ENCODE data around the gene CRIM1.

Gene CRIM1

DNA sequence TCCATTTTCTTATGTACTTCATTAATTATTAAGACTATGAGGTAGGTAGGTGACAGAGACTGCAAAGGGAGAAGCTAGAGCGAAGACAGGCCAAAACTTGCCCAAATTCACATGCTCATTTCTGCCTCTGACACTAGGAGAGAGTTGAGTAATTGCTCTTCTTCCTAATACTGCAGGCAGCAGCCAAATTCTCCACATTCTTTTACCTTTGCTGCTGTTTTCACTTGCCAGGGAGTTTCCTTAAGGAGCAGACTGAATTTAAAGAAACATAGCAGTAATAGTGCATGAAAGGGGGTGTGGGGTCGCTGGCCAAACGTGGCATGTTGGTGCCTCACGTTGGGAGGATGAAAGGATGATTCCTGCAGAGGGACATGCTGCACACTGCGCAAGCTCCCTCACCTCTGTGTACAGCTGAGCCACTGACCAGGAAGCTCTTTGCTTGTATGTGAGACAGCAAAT, 12.3 kb downstream of the CRIM1 start:
- no peak overlapping the region for H3K27ac Mint-ChIP-seq

DNA sequence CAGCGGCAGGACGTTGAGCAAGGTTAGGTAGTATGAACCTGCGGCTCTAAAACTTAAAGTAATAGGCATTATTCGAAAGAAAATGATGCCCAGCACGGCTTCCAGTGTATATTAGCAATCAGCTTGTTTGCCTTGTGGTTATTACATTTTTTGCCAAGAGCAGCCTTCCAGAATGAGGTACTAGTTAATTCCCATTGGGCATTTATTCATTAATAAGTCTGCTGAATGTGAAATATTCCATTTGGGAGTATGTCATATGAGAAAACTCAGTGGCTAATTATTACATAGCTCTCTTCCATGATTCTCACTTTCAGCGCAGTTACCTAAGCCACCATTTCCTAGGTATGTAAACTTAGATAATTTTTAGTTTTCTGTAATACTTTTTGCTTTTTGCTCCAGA, 12.9 kb downstream of the CRIM1 start:
- Mint-ChIP-seq H3K4me3 (no peak overlapping the region), H3K27me3 (ENCODE audit: low read depth, poor library complexity) (no peaks in the 10 kb centered on the region)

More for the DNA sequence above, 12.3 kb downstream of the CRIM1 start:
- Mint-ChIP-seq H3K9me3 (no peaks in the 10 kb centered on the region), H3K4me3 (no peak overlapping the region), H3K4me1 (peaks cover 79% of the 10 kb centered on the region), H3K36me3 (ENCODE audit: low read depth) (no peaks in the 10 kb centered on the region), H3K27me3 (ENCODE audit: low read depth, poor library complexity) (no peaks in the 10 kb centered on the region)
- no peak for DNase-seq
- TF ChIP-seq, protein P1, sequence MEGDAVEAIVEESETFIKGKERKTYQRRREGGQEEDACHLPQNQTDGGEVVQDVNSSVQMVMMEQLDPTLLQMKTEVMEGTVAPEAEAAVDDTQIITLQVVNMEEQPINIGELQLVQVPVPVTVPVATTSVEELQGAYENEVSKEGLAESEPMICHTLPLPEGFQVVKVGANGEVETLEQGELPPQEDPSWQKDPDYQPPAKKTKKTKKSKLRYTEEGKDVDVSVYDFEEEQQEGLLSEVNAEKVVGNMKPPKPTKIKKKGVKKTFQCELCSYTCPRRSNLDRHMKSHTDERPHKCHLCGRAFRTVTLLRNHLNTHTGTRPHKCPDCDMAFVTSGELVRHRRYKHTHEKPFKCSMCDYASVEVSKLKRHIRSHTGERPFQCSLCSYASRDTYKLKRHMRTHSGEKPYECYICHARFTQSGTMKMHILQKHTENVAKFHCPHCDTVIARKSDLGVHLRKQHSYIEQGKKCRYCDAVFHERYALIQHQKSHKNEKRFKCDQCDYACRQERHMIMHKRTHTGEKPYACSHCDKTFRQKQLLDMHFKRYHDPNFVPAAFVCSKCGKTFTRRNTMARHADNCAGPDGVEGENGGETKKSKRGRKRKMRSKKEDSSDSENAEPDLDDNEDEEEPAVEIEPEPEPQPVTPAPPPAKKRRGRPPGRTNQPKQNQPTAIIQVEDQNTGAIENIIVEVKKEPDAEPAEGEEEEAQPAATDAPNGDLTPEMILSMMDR (IDR thresholded peaks at IDR 0.05), result no peak

DNA sequence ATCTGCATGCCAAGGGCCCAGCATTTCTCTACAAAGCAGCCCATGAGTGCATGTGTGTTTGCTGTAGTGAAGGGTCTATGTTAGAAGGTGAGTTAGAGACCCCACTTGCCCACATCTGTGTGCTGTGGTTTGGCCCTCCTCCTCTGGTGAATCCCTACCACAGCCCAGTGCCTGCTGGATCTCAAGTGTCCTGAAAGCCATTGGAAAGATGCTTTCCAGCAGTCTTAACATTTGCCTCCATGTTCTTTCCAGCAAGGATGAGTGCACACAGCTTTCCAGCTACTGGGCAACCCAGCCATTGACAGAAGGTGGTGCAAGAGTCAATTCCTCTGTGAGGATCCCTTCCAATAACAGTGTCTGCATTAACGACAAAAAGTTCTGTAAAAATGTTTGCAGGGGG, 13.6 kb downstream of the CRIM1 start:
- DNase-seq, result no peak
- Mint-ChIP-seq H3K27me3 (ENCODE audit: low read depth, poor library complexity) (no peaks in the 10 kb centered on the region), H3K9me3 (no peaks in the 10 kb centered on the region), H3K4me1 (peaks cover 81% of the 10 kb centered on the region), H3K36me3 (ENCODE audit: low read depth) (no peaks in the 10 kb centered on the region), H3K4me3 (no peak overlapping the region), H3K27ac (no peak overlapping the region)
- TF ChIP-seq, protein P1 (IDR thresholded peaks at IDR 0.05), result no peak

More for the DNA sequence above, 12.9 kb downstream of the CRIM1 start:
- no peak for DNase-seq
- H3K36me3 Mint-ChIP-seq (ENCODE audit: low read depth), result no peaks in the 10 kb centered on the region
- H3K27ac Mint-ChIP-seq, result no peak overlapping the region
- H3K9me3 Mint-ChIP-seq, result no peaks in the 10 kb centered on the region
- peaks cover 83% of the 10 kb centered on the region for H3K4me1 Mint-ChIP-seq
- TF ChIP-seq, protein P1 (IDR thresholded peaks at IDR 0.05), result no peak

DNA sequence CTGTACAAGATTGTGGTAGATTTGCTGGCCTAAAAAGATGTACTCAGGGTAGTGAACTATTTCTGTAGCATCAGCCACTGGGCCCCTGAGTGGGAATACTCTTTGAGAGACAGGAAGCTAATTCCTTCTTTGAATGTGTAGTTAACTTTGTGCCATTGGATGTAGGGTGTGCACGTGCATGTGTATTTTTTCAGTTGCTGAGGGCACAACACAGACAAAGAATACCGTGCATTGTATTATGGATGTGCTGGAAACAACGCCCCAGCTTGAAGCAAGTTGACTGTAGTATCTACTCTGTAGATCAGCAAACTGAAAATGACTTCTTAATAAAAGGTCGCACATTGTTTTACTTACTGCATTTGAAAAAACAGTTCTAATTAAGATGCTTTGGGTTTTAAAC, 14.1 kb downstream of the CRIM1 start:
- TF ChIP-seq, protein P1 (IDR thresholded peaks at IDR 0.05), result no peak
- Mint-ChIP-seq H3K36me3 (ENCODE audit: low read depth) (no peaks in the 10 kb centered on the region), H3K9me3 (no peaks in the 10 kb centered on the region), H3K4me3 (no peak overlapping the region), H3K27ac (no peak overlapping the region), H3K27me3 (ENCODE audit: low read depth, poor library complexity) (no peaks in the 10 kb centered on the region), H3K4me1 (peaks cover 76% of the 10 kb centered on the region)
- DNase-seq, result no peak

DNA sequence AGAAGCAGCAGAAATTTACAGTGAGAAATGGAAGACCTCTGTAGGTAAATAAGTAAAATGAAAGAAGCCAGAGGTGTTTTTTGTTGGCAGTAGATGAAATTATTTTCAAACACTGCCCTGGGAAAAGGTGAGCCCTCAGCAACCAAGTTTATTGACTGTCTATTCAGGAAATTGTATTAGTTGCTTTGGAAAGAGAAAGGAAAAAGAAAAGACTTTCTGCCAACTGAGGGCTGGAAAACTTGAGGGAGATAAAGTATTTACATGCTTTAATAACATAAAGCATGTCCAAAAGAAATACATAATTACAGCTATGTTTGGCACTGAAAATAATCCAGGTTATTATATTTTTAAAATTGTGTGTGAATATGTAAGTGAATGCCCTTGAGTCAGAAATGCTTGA, 14.7 kb downstream of the CRIM1 start:
- Mint-ChIP-seq H3K4me3 (no peak overlapping the region), H3K36me3 (ENCODE audit: low read depth) (no peaks in the 10 kb centered on the region), H3K27ac (no peak overlapping the region), H3K4me1 (peaks cover 73% of the 10 kb centered on the region), H3K27me3 (ENCODE audit: low read depth, poor library complexity) (no peaks in the 10 kb centered on the region), H3K9me3 (no peaks in the 10 kb centered on the region)
- TF ChIP-seq, protein P1 (IDR thresholded peaks at IDR 0.05), result no peak
- no peak for DNase-seq

DNA sequence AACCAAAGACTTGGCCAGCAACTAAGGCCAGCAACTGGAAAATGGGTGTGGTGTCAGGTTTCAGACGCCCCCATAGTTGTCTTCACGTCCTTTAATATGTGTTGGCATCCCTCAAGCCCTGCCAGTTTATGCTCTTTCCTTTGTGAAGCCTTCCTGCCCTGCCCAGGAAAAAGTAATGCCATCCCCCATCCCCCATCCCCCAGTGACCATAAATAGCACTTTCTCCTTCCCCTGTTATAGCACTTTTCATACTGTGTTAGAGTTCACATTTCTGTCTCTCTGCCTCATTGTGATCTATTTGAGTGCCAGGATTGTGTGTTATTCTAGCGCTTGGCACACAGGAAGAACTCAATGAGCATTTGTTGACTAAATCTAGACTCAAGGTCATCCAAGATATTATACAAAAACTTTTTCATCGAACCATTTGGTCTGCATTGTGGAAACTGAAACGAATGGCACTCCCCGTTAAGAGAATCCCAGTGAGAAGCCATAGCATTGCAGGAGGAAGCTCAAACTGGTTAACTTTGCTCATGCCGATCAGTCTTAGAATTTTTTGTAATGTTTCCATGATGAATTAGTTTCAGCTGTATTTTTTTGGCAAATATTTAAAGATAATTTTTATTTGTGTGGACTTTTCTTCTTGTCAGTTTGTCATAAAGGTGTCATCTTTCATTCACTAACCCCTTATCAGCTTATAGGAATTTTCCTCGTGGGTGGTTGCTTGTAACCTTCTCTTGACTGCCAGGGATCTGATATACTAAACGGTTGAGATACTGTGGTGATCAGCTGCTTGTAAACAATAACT, 15.7 kb downstream of the CRIM1 start:
- H3K27ac Mint-ChIP-seq, result no peak overlapping the region

More for the DNA sequence above, 15.7 kb downstream of the CRIM1 start:
- Mint-ChIP-seq H3K36me3 (ENCODE audit: low read depth) (no peaks in the 10 kb centered on the region), H3K4me3 (no peak overlapping the region), H3K9me3 (no peaks in the 10 kb centered on the region), H3K27me3 (ENCODE audit: low read depth, poor library complexity) (no peaks in the 10 kb centered on the region), H3K4me1 (peaks cover 68% of the 10 kb centered on the region)
- TF ChIP-seq, protein P1 (IDR thresholded peaks at IDR 0.05), result no peak
- DNase-seq, result no peak
